Smooth muscle cell (in vitro differentiated cells): Measurements from ENCODE around the gene HRCT1. TPM values are rescaled to one million over a fixed set of nuclear protein-coding genes. Genes with fewer than 3 reads are reported as not detected.

Source experiments
- DNase-seq: peaks from one replicate; lab custom pipeline; 2025; ENCODE audit not compliant: unreplicated experiment; lab: John Stamatoyannopoulos, UW
- H2AFZ ChIP-seq: fragments of 200-600 bp; sonication (generic); 2 replicates; pipeline ENCODE4 v1.6.0; 2016; ENCODE audit warnings: antibody characterized with exemption, low read depth, mild to moderate bottlenecking
- H3F3A ChIP-seq: fragments of 200-600 bp; sonication (generic); 2 replicates; pipeline ENCODE4 v1.6.0; 2017; ENCODE audit warnings: antibody characterized with exemption, low read depth
- H3K27ac ChIP-seq: fragments of 200-600 bp; sonication (generic); 2 replicates; pipeline ENCODE4 v1.5.1; 2016; ENCODE audit warnings: low read depth, mild to moderate bottlenecking
- H3K27me3 ChIP-seq: fragments of 200-600 bp; sonication (generic); 2 replicates; pipeline ENCODE4 v1.6.1; 2016; ENCODE audit warnings: low read depth, mild to moderate bottlenecking
- H3K36me3 ChIP-seq: fragments of 200-600 bp; sonication (generic); 2 replicates; pipeline ENCODE4 v1.5.1; 2016; ENCODE audit warnings: low read depth
- H3K4me1 ChIP-seq: fragments of 200-600 bp; sonication (generic); 2 replicates; pipeline ENCODE4 v1.5.1; 2016; ENCODE audit warnings: low read depth
- H3K4me2 ChIP-seq: fragments of 200-600 bp; sonication (generic); 2 replicates; pipeline ENCODE4 v1.6.0; 2016; ENCODE audit warnings: mild to moderate bottlenecking
- H3K4me3 ChIP-seq: fragments of 200-600 bp; sonication (generic); 2 replicates; pipeline ENCODE4 v1.5.1; 2016; ENCODE audit warnings: mild to moderate bottlenecking
- H3K79me2 ChIP-seq: fragments of 200-600 bp; sonication (generic); 2 replicates; pipeline ENCODE4 v1.6.0; 2016; ENCODE audit warnings: low read depth, mild to moderate bottlenecking
- H3K9ac ChIP-seq: fragments of 200-600 bp; sonication (generic); 2 replicates; pipeline ENCODE4 v1.6.0; 2016; ENCODE audit warnings: low read depth
- H3K9me3 ChIP-seq: fragments of 200-600 bp; sonication (generic); replicated peaks from 2 replicates; pipeline ENCODE4 v1.5.1; 2016; ENCODE audit warnings: low read depth
- H4K20me1 ChIP-seq: fragments of 200-600 bp; sonication (generic); 2 replicates; pipeline ENCODE4 v1.6.0; 2016; ENCODE audit warnings: low read depth
- WGBS: methylation state at CpG from one replicate; pipeline ENCODE4 v1.1.7; 2016; ENCODE audit warnings: low lambda C conversion rate; 5-methylcytosine and 5-hydroxymethylcytosine counted together
- polyA plus RNA-seq: library from polyadenylated mRNA; unstranded; fragments of >200 nt; fragmentation: Nextera tagmentation; extraction: Ambion mirVana; gene quantifications from 2 replicates; pipeline ENCODE4 v1.2.1, GENCODE V29; 2016
- total RNA-seq: library from RNA; depleted of rRNA; stranded (reverse); fragments of >200 nt; gene quantifications from 2 replicates; pipeline ENCODE4 v1.2.3, GENCODE V29; 2014
- TF ChIP-seq, protein P1 (sequence below): fragments of 200-600 bp; sonication (generic); IDR thresholded peaks from 2 replicates; pipeline ENCODE4 v1.5.1; 2017; ENCODE audit warnings: borderline replicate concordance, mild to moderate bottlenecking, antibody characterized with exemption; ENCODE audit not compliant: insufficient read depth, poor library complexity, severe bottlenecking

HRCT1 gene
- total and polyA plus RNA-seq, 2 experiments from 2014 or later, result 0.45 TPM; not detected in 1

GRCh38 chr9:35952526-35953191 is 46.7 kb downstream of the HRCT1 start:
- Histone ChIP-seq H3K79me2 (no peaks in the 10 kb centered on the region), H3K9me3 (no peaks in the 10 kb centered on the region), H2AFZ (no peak overlapping the region), H3K4me2 (no peak overlapping the region), H3K4me1 (no peaks in the 10 kb centered on the region), H3K27me3 (no peaks in the 10 kb centered on the region), H4K20me1 (no peaks in the 10 kb centered on the region), H3K4me3 (no peak overlapping the region), H3K27ac (no peak overlapping the region), H3K36me3 (no peaks in the 10 kb centered on the region), H3F3A (no peaks in the 10 kb centered on the region), H3K9ac (no peak overlapping the region)
- WGBS, result 70% methylated on average over 6 of the region's 6 CpGs
- DNase-seq, result no peak
- TF ChIP-seq, protein P1, sequence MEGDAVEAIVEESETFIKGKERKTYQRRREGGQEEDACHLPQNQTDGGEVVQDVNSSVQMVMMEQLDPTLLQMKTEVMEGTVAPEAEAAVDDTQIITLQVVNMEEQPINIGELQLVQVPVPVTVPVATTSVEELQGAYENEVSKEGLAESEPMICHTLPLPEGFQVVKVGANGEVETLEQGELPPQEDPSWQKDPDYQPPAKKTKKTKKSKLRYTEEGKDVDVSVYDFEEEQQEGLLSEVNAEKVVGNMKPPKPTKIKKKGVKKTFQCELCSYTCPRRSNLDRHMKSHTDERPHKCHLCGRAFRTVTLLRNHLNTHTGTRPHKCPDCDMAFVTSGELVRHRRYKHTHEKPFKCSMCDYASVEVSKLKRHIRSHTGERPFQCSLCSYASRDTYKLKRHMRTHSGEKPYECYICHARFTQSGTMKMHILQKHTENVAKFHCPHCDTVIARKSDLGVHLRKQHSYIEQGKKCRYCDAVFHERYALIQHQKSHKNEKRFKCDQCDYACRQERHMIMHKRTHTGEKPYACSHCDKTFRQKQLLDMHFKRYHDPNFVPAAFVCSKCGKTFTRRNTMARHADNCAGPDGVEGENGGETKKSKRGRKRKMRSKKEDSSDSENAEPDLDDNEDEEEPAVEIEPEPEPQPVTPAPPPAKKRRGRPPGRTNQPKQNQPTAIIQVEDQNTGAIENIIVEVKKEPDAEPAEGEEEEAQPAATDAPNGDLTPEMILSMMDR, result no peak

DNA sequence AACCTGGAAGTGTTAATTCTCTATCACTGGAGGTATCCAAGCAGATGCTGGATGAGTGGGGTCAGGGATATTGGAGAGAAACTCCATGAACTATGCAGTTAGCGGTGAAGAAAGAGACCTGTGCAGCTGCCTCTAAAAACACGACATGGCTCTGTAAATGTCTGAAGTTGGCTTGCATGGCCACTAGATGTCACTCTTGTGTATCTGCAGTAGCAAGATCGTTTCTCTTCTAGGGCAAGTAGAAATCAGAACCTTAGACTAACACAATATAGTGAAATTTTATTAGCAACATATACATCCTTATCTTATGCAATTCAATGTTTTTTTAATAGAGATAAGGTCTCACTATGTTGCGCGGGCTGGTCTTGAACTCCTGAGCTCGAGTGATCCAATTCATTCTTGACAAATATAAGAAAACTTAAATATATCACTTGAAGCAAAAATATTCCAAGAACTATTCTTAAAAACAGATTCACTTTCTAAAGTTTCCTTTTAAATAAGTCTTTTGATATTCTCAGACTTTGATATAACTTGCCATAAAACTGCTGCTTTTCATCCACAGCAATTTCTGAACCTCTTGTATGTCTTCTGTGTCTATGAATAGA is 49.0 kb downstream of the HRCT1 start:
- DNase-seq, result no peak
- 10% methylated on average over 6 of the region's 6 CpGs for WGBS
- no peak overlapping the region for H3K4me3 ChIP-seq
- no peaks in the 10 kb centered on the region for H3K27me3 ChIP-seq
- H4K20me1 ChIP-seq, result no peaks in the 10 kb centered on the region
- H3K27ac ChIP-seq, result no peak overlapping the region
- H3K9ac ChIP-seq, result no peak overlapping the region
- H3F3A ChIP-seq, result no peaks in the 10 kb centered on the region
- no peaks in the 10 kb centered on the region for H3K4me1 ChIP-seq
- TF ChIP-seq, protein P1, result peak; percentile 81
- no peaks in the 10 kb centered on the region for H3K79me2 ChIP-seq
- no peak overlapping the region for H3K4me2 ChIP-seq
- no peaks in the 10 kb centered on the region for H3K36me3 ChIP-seq
- H2AFZ ChIP-seq, result no peak overlapping the region
- no peaks in the 10 kb centered on the region for H3K9me3 ChIP-seq

DNA sequence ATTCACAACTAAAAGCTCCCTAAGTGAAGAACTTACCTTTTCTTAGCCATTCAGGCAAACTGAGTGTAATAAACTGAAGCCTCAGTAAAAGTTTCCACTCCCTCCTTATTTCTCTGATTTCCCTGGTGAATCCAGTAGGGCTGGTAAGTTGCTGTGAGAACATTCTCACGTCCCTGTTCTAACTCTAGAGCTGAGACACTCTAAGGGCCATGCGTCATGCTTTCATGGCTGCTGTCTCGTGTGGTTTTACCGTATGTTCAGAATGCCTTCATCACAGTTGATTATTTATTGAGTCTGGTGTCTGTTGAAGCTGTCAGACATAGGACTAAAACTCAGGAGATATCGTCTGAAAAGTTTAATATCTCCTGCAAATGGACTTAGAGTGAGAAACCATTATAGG is 50.6 kb downstream of the HRCT1 start:
- no peaks in the 10 kb centered on the region for H3F3A ChIP-seq
- 76% methylated on average over 5 of the region's 5 CpGs for WGBS
- H3K36me3 ChIP-seq, result no peaks in the 10 kb centered on the region
- no peak overlapping the region for H3K4me3 ChIP-seq
- H4K20me1 ChIP-seq, result no peaks in the 10 kb centered on the region
- H3K9me3 ChIP-seq, result no peaks in the 10 kb centered on the region
- no peak overlapping the region for H3K4me2 ChIP-seq
- no peaks in the 10 kb centered on the region for H3K79me2 ChIP-seq
- H3K4me1 ChIP-seq, result no peaks in the 10 kb centered on the region
- no peak overlapping the region for H3K27ac ChIP-seq
- TF ChIP-seq, protein P1, result no peak
- H2AFZ ChIP-seq, result no peak overlapping the region
- H3K27me3 ChIP-seq, result no peaks in the 10 kb centered on the region
- DNase-seq, result no peak
- no peak overlapping the region for H3K9ac ChIP-seq

Other genes starting within 250 kb of the HRCT1 start
- 10,156 and 21,067 TPM in 2 replicates for gene RMRP, start 248.2 kb upstream of the HRCT1 start, total RNA-seq
- gene RMRP, start 248.2 kb upstream of the HRCT1 start, polyA plus RNA-seq, result not detected in 2 replicates
- 9.8 and 19.6 TPM in 2 replicates for gene CCDC107, start 247.9 kb upstream of the HRCT1 start, total RNA-seq
- gene CCDC107, start 247.9 kb upstream of the HRCT1 start, polyA plus RNA-seq, result 35.5 and 37.1 TPM in 2 replicates
- 0.49 and 2.1 TPM in 2 replicates for gene ARHGEF39, start 241.0 kb upstream of the HRCT1 start, total RNA-seq
- gene ARHGEF39, start 241.0 kb upstream of the HRCT1 start, polyA plus RNA-seq, result 1.9 and 2.9 TPM in 2 replicates
- 1.7 and 4.6 TPM in 2 replicates for gene CA9, start 232.3 kb upstream of the HRCT1 start, total RNA-seq
- gene CA9, start 232.3 kb upstream of the HRCT1 start, polyA plus RNA-seq, result 5.9 TPM in 1 of 2 replicates, not detected in the other
- gene TPM2, start 216.3 kb upstream of the HRCT1 start, total RNA-seq, result 854 and 925 TPM in 2 replicates
- 2,012 and 2,131 TPM in 2 replicates for gene TPM2, start 216.3 kb upstream of the HRCT1 start, polyA plus RNA-seq
- gene TLN1, start 174.0 kb upstream of the HRCT1 start, total RNA-seq, result 130 and 150 TPM in 2 replicates
- 112 and 145 TPM in 2 replicates for gene TLN1, start 174.0 kb upstream of the HRCT1 start, polyA plus RNA-seq
- gene CREB3, start 173.5 kb upstream of the HRCT1 start, total RNA-seq, result 66.9 and 73.5 TPM in 2 replicates
- gene CREB3, start 173.5 kb upstream of the HRCT1 start, polyA plus RNA-seq, result 81.0 and 99.2 TPM in 2 replicates
- 33.8 and 37.8 TPM in 2 replicates for gene GBA2, start 157.0 kb upstream of the HRCT1 start, total RNA-seq
- gene GBA2, start 157.0 kb upstream of the HRCT1 start, polyA plus RNA-seq, result 35.3 and 52.7 TPM in 2 replicates
- 15.3 and 18.3 TPM in 2 replicates for gene RGP1, start 156.9 kb upstream of the HRCT1 start, total RNA-seq
- 12.8 and 14.6 TPM in 2 replicates for gene RGP1, start 156.9 kb upstream of the HRCT1 start, polyA plus RNA-seq
- not detected in 2 replicates for gene MSMP, start 151.9 kb upstream of the HRCT1 start, total RNA-seq
- not detected in 2 replicates for gene MSMP, start 151.9 kb upstream of the HRCT1 start, polyA plus RNA-seq
- gene NPR2, start 114.6 kb upstream of the HRCT1 start, total RNA-seq, result 19.4 and 24.8 TPM in 2 replicates
- 16.4 and 20.1 TPM in 2 replicates for gene NPR2, start 114.6 kb upstream of the HRCT1 start, polyA plus RNA-seq
- 0.85 TPM in 1 of 2 replicates, not detected in the other for gene SPAG8, start 93.9 kb upstream of the HRCT1 start, total RNA-seq
- 0.44 and 1.2 TPM in 2 replicates for gene SPAG8, start 93.9 kb upstream of the HRCT1 start, polyA plus RNA-seq
- 7.7 and 20.4 TPM in 2 replicates for gene HINT2, start 91.2 kb upstream of the HRCT1 start, total RNA-seq
- 66.7 and 67.8 TPM in 2 replicates for gene HINT2, start 91.2 kb upstream of the HRCT1 start, polyA plus RNA-seq
- not detected in 2 replicates for gene FAM221B, start 77.5 kb upstream of the HRCT1 start, total RNA-seq
- gene FAM221B, start 77.5 kb upstream of the HRCT1 start, polyA plus RNA-seq, result not detected in 2 replicates
- 4.5 and 4.9 TPM in 2 replicates for gene TMEM8B, start 77.0 kb upstream of the HRCT1 start, total RNA-seq
- gene TMEM8B, start 77.0 kb upstream of the HRCT1 start, polyA plus RNA-seq, result 12.4 and 18.7 TPM in 2 replicates
- gene OR13J1, start 35.8 kb upstream of the HRCT1 start, total RNA-seq, result not detected in 2 replicates
- not detected in 2 replicates for gene OR13J1, start 35.8 kb upstream of the HRCT1 start, polyA plus RNA-seq
- gene SPAAR, start 3.3 kb downstream of the HRCT1 start, total RNA-seq, result not detected in 2 replicates
- gene SPAAR, start 3.3 kb downstream of the HRCT1 start, polyA plus RNA-seq, result 0.26 TPM in 2 replicates
- gene OR2S2, start 52.0 kb downstream of the HRCT1 start, total RNA-seq, result 0.13 TPM in 1 of 2 replicates, not detected in the other
- 0.21 TPM in 1 of 2 replicates, not detected in the other for gene OR2S2, start 52.0 kb downstream of the HRCT1 start, polyA plus RNA-seq
- gene RECK, start 130.7 kb downstream of the HRCT1 start, total RNA-seq, result 42.9 and 46.5 TPM in 2 replicates
- 36.5 and 50.0 TPM in 2 replicates for gene RECK, start 130.7 kb downstream of the HRCT1 start, polyA plus RNA-seq
- gene GLIPR2, start 230.5 kb downstream of the HRCT1 start, total RNA-seq, result 30.7 and 35.8 TPM in 2 replicates
- gene GLIPR2, start 230.5 kb downstream of the HRCT1 start, polyA plus RNA-seq, result 91.1 and 121 TPM in 2 replicates